OCI-LY7 (cell line): ENCODE data around the gene BLOC1S6. TPM values are rescaled to one million over a fixed set of nuclear protein-coding genes. Genes with fewer than 3 reads are reported as not detected.

Experiments used
- BruUV-seq: library from RNA; stranded (reverse); fragments of 400-500 nt; replicated peaks from 2 replicates; lab custom pipeline; 2021; lab: Mats Ljungman, UMichigan
- CTCF ChIA-PET: fragments of 300-600 bp; sonication (Branson Sonifier 250); formaldehyde crosslinking; loops from one replicate; lab custom pipeline; 2022; ENCODE audit warnings: antibody characterized with exemption; ENCODE audit not compliant: unreplicated experiment; lab: Charles Lee
- POLR2A ChIA-PET: fragments of 300-600 bp; sonication (Branson Sonifier 250); formaldehyde crosslinking; loops from one replicate; lab custom pipeline; 2022; ENCODE audit warnings: antibody characterized with exemption; lab: Charles Lee
- DNase-seq: peaks from one replicate; pipeline ENCODE4 v3.0.0-alpha.2; 2015; ENCODE audit warnings: low spot score
- H2AFZ ChIP-seq: fragments of 200-600 bp; sonication (generic), shearing (Covaris generic); 2 replicates; pipeline ENCODE4 v1.6.1; 2014; ENCODE audit warnings: mild to moderate bottlenecking, antibody characterized with exemption, low read length, moderate library complexity
- H3K27ac ChIP-seq: fragments of 200-600 bp; sonication (generic); 2 replicates; pipeline ENCODE4 v1.5.1; 2014; ENCODE audit warnings: mixed run types, low read depth, mild to moderate bottlenecking, moderate library complexity, low read length, inconsistent platforms; ENCODE audit not compliant: poor library complexity, severe bottlenecking
- H3K36me3 ChIP-seq: fragments of 200-600 bp; sonication (generic); 2 replicates; pipeline ENCODE4 v1.6.1; 2014; ENCODE audit warnings: mild to moderate bottlenecking, antibody characterized with exemption, low read length, moderate library complexity, mixed read lengths; ENCODE audit not compliant: insufficient read depth
- H3K4me1 ChIP-seq: fragments of 200-600 bp; sonication (generic); 2 replicates; pipeline ENCODE4 v1.5.1; 2014; ENCODE audit warnings: mild to moderate bottlenecking, low read length; ENCODE audit not compliant: insufficient read depth, poor library complexity, severe bottlenecking
- H3K4me2 ChIP-seq: fragments of 200-600 bp; sonication (generic); 2 replicates; pipeline ENCODE4 v1.6.1; 2014; ENCODE audit warnings: mild to moderate bottlenecking, low read length
- H3K4me3 ChIP-seq: fragments of 200-600 bp; sonication (generic); 2 replicates; pipeline ENCODE4 v1.5.1; 2014; ENCODE audit warnings: mild to moderate bottlenecking, low read depth, low read length; ENCODE audit not compliant: poor library complexity, severe bottlenecking
- H3K79me2 ChIP-seq: fragments of 200-600 bp; sonication (generic); 2 replicates; pipeline ENCODE4 v1.6.1; 2016; ENCODE audit warnings: low read depth, mild to moderate bottlenecking, low read length, moderate library complexity, mixed read lengths; ENCODE audit not compliant: insufficient read depth
- H3K9me2 ChIP-seq: fragments of 200-600 bp; sonication (generic); 2 replicates; pipeline ENCODE4 v1.6.1; 2016; ENCODE audit warnings: mild to moderate bottlenecking, low read length, mixed read lengths; ENCODE audit not compliant: insufficient read depth
- H3K9me3 ChIP-seq: fragments of 200-600 bp; sonication (generic); 2 replicates; pipeline ENCODE4 v1.6.1; 2014; ENCODE audit warnings: mild to moderate bottlenecking, mixed run types, low read length, mixed read lengths
- H4K20me1 ChIP-seq: fragments of 200-600 bp; sonication (generic); 2 replicates; pipeline ENCODE4 v1.6.1; 2014; ENCODE audit warnings: mild to moderate bottlenecking, antibody characterized with exemption, low read length, moderate library complexity, mixed read lengths; ENCODE audit not compliant: insufficient read depth
- EZH2phosphoT487 ChIP-seq: fragments of 200-600 bp; sonication (generic); IDR thresholded peaks from 2 replicates; pipeline ENCODE4 v1.6.1; 2018; ENCODE audit warnings: low read depth, borderline replicate concordance, mild to moderate bottlenecking, mixed run types, antibody characterized with exemption, low read length, moderate library complexity, mixed read lengths
- intact Hi-C: fragments of 100-400 bp; cut with micrococcal nuclease; formaldehyde crosslinking; loops from one replicate; pipeline ENCODE4 v1.10.0; 2022; ENCODE audit not compliant: unreplicated experiment
- total RNA-seq, 2 experiments: library from RNA; depleted of rRNA in 1 of 2; stranded (reverse); fragments of >200 nt in 1 of 2; shearing (Covaris generic) in 1 of 2; gene quantifications; 2 replicates each; pipeline ENCODE4 v1.2.3, GENCODE V29; 2014 to 2022
- TF ChIP-seq, protein P1 (sequence below): fragments of 200-600 bp; sonication (generic); conservative IDR thresholded peaks from 2 replicates; pipeline ENCODE4 v1.5.1; 2014; ENCODE audit warnings: mild to moderate bottlenecking, antibody characterized with exemption, low read length, moderate library complexity, mixed read lengths

The BLOC1S6 gene
- total RNA-seq, 2 experiments from 2014 or later: 50.2 to 79.0 TPM

DNA sequence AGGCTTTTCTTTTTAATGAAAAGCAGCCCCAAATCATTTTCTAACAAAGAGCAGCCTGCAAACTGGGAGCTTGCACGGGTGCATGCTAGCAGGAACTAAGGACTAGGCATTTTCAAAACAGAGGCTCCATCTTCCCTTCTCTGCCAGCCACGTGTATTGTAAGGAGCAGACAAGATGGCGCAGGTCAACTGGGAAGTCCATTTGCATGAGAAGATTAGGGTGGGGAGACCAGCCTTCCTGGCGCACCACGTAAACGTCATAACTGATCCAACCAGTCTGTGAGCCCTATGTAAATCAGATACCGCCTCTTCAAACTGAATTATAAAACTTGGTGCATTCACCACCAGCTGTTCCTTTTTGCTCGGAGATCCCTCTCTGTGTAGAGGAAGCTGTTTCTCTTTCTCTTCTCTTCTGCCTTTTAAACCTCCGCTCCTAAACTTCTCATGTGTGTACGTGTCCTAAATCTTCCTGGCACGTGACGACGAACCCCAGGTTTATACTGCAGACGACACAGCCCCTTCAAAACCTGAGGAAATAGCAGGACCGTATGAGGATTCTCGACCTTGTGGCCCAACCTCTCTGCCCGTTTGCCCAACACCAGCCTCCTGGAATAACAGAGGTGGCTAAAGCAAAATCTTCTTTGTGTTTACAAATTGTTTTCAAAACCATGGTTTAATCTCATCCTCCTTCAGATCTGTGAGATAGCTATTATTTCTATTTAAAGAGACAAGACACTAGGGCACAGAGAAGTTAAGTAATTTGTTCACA, 38.2 kb upstream of the BLOC1S6 start:
- intact Hi-C loops: no loop called here
- ChIA-PET POLR2A (interaction anchor here (0.6 to 1.5 kb wide), 5 partner anchors 19 to 38 kb away, joined by 3 to 4 read pairs (median 3); partner anchors contain the start of gene BLOC1S6), CTCF (no interaction called here)
- H3K36me3 ChIP-seq: no peaks in the 10 kb centered on the region
- no peaks in the 10 kb centered on the region for H3K9me3 ChIP-seq
- H2AFZ ChIP-seq: no peak overlapping the region
- H3K27ac ChIP-seq: no peak overlapping the region
- no peaks in the 10 kb centered on the region for H3K79me2 ChIP-seq
- TF ChIP-seq EZH2phosphoT487: no peak
- TF ChIP-seq, protein P1, sequence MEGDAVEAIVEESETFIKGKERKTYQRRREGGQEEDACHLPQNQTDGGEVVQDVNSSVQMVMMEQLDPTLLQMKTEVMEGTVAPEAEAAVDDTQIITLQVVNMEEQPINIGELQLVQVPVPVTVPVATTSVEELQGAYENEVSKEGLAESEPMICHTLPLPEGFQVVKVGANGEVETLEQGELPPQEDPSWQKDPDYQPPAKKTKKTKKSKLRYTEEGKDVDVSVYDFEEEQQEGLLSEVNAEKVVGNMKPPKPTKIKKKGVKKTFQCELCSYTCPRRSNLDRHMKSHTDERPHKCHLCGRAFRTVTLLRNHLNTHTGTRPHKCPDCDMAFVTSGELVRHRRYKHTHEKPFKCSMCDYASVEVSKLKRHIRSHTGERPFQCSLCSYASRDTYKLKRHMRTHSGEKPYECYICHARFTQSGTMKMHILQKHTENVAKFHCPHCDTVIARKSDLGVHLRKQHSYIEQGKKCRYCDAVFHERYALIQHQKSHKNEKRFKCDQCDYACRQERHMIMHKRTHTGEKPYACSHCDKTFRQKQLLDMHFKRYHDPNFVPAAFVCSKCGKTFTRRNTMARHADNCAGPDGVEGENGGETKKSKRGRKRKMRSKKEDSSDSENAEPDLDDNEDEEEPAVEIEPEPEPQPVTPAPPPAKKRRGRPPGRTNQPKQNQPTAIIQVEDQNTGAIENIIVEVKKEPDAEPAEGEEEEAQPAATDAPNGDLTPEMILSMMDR: no peak
- DNase-seq: no peak
- no peaks in the 10 kb centered on the region for H3K9me2 ChIP-seq
- H3K4me1 ChIP-seq: peaks cover 22% of the 10 kb centered on the region
- H3K4me2 ChIP-seq: no peak overlapping the region
- H4K20me1 ChIP-seq: no peaks in the 10 kb centered on the region
- no peak overlapping the region for H3K4me3 ChIP-seq
- no TSS peak for BruUV-seq

DNA sequence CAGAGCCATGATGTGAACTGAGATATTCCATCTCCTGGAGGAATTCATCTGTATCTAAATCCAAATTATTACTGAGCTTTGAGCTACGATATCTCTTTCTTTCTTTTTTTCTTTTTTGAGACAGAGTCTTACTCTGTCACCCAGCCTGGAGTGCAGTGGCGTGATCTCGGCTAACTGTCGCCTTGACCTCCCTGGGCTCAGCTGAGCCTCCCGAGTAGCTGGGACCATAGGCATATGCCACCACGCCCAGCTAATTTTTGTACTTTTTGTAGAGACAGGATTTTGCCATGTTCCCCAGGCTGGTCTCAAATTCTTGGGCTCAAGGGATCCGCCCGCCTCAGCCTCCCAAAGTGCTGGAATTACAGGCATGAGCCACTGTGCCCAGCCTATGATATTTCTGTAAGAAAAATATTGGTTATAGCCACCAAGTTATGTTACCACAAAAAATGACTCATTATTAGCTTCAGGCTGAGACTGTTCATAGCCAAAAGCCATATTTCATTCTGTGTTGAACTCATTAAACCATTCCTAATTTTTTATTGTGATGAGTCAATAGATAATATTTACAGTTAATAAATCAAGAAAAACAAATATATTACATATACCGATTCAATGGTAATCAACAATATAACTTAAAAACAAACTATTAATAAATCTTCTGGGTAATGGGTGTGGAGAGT, 37.5 kb upstream of the BLOC1S6 start:
- no TSS peak for BruUV-seq
- no peaks in the 10 kb centered on the region for H3K9me2 ChIP-seq
- CTCF ChIA-PET: no interaction called here

More for the DNA sequence above, 37.5 kb upstream of the BLOC1S6 start:
- POLR2A ChIA-PET: interaction anchor here (0.6 to 1.5 kb wide), 5 partner anchors 19 to 38 kb away, joined by 3 to 4 read pairs (median 3); partner anchors contain the start of gene BLOC1S6
- TF ChIP-seq, protein P1: no peak
- TF ChIP-seq EZH2phosphoT487: no peak
- Histone ChIP-seq H3K79me2 (no peaks in the 10 kb centered on the region), H3K36me3 (no peaks in the 10 kb centered on the region), H4K20me1 (no peaks in the 10 kb centered on the region), H3K27ac (no peak overlapping the region), H2AFZ (no peak overlapping the region), H3K4me2 (no peak overlapping the region), H3K4me1 (peaks cover 17% of the 10 kb centered on the region), H3K9me3 (no peaks in the 10 kb centered on the region), H3K4me3 (no peak overlapping the region)
- intact Hi-C loops: no loop called here
- no peak for DNase-seq
